ENCODE measurements around the gene SH3D19.

The SH3D19 gene

GRCh38 chr4:151228189-151229119, 97.0 kb downstream of the SH3D19 start:
- no peak overlapping the region for H3K4me3 ChIP-seq (ENCODE audit: low read length)
- no peaks in the 10 kb centered on the region for H3K9me3 ChIP-seq (ENCODE audit: low read length)

GRCh38 chr4:151227731-151228130, 97.7 kb downstream of the SH3D19 start:
- Histone ChIP-seq H3K9me3 (ENCODE audit: low read length) (no peaks in the 10 kb centered on the region), H3K4me1 (ENCODE audit: insufficient read depth, low read length) (peaks cover 5% of the 10 kb centered on the region), H3K27me3 (ENCODE audit: insufficient read depth, low read length) (no peaks in the 10 kb centered on the region), H2AFZ (ENCODE audit: low read depth, low read length) (no peak overlapping the region), H3K36me3 (ENCODE audit: insufficient read depth, low read length) (no peaks in the 10 kb centered on the region), H3K4me3 (ENCODE audit: low read length) (no peak overlapping the region)

More at GRCh38 chr4:151228189-151229119, 97.0 kb downstream of the SH3D19 start:
- Histone ChIP-seq H2AFZ (ENCODE audit: low read depth, low read length) (no peak overlapping the region), H3K36me3 (ENCODE audit: insufficient read depth, low read length) (no peaks in the 10 kb centered on the region), H3K4me1 (ENCODE audit: insufficient read depth, low read length) (peaks cover 5% of the 10 kb centered on the region), H3K27me3 (ENCODE audit: insufficient read depth, low read length) (no peaks in the 10 kb centered on the region)

- no peaks in the 10 kb centered on the region for H3K36me3 ChIP-seq (ENCODE audit: insufficient read depth, low read length)
- no peak overlapping the region for H3K4me3 ChIP-seq (ENCODE audit: low read length)
- H3K4me1 ChIP-seq (ENCODE audit: insufficient read depth, low read length) = peaks cover 5% of the 10 kb centered on the region
- H2AFZ ChIP-seq (ENCODE audit: low read depth, low read length) = no peak overlapping the region
- no peaks in the 10 kb centered on the region for H3K27me3 ChIP-seq (ENCODE audit: insufficient read depth, low read length)
- no peaks in the 10 kb centered on the region for H3K9me3 ChIP-seq (ENCODE audit: low read length)
Observed at GRCh38 chr4:151227172-151227571, 98.2 kb downstream of the SH3D19 start.

GRCh38 chr4:151226004-151226932, 99.1 kb downstream of the SH3D19 start:
- no peaks in the 10 kb centered on the region for H3K36me3 ChIP-seq (ENCODE audit: insufficient read depth, low read length)
- H3K9me3 ChIP-seq (ENCODE audit: low read length) = no peaks in the 10 kb centered on the region
- H3K4me1 ChIP-seq (ENCODE audit: insufficient read depth, low read length) = peaks cover 5% of the 10 kb centered on the region
- no peaks in the 10 kb centered on the region for H3K27me3 ChIP-seq (ENCODE audit: insufficient read depth, low read length)
- H3K4me3 ChIP-seq (ENCODE audit: low read length) = no peak overlapping the region
- no peak overlapping the region for H2AFZ ChIP-seq (ENCODE audit: low read depth, low read length)

GRCh38 chr4:151223465-151223864, 101.9 kb downstream of the SH3D19 start:
- Histone ChIP-seq H3K27me3 (ENCODE audit: insufficient read depth, low read length) (no peaks in the 10 kb centered on the region), H3K4me3 (ENCODE audit: low read length) (no peak overlapping the region), H3K4me1 (ENCODE audit: insufficient read depth, low read length) (peaks cover 5% of the 10 kb centered on the region), H3K36me3 (ENCODE audit: insufficient read depth, low read length) (no peaks in the 10 kb centered on the region), H2AFZ (ENCODE audit: low read depth, low read length) (no peak overlapping the region), H3K9me3 (ENCODE audit: low read length) (no peaks in the 10 kb centered on the region)

GRCh38 chr4:151219948-151220347, 105.5 kb downstream of the SH3D19 start:
- no peaks in the 10 kb centered on the region for H3K9me3 ChIP-seq (ENCODE audit: low read length)
- no peaks in the 10 kb centered on the region for H3K4me1 ChIP-seq (ENCODE audit: insufficient read depth, low read length)

GRCh38 chr4:151219091-151219490, 106.3 kb downstream of the SH3D19 start:
- no peaks in the 10 kb centered on the region for H3K9me3 ChIP-seq (ENCODE audit: low read length)
- no peaks in the 10 kb centered on the region for H3K4me1 ChIP-seq (ENCODE audit: insufficient read depth, low read length)
- H3K36me3 ChIP-seq (ENCODE audit: insufficient read depth, low read length) = no peaks in the 10 kb centered on the region
- H3K27me3 ChIP-seq (ENCODE audit: insufficient read depth, low read length) = no peaks in the 10 kb centered on the region
- no peak overlapping the region for H3K4me3 ChIP-seq (ENCODE audit: low read length)
- H2AFZ ChIP-seq (ENCODE audit: low read depth, low read length) = no peak overlapping the region

More at GRCh38 chr4:151219948-151220347, 105.5 kb downstream of the SH3D19 start:
- Histone ChIP-seq H3K27me3 (ENCODE audit: insufficient read depth, low read length) (no peaks in the 10 kb centered on the region), H3K36me3 (ENCODE audit: insufficient read depth, low read length) (no peaks in the 10 kb centered on the region), H3K4me3 (ENCODE audit: low read length) (no peak overlapping the region), H2AFZ (ENCODE audit: low read depth, low read length) (no peak overlapping the region)

- H3K36me3 ChIP-seq (ENCODE audit: insufficient read depth, low read length) = no peaks in the 10 kb centered on the region
- H3K27me3 ChIP-seq (ENCODE audit: insufficient read depth, low read length) = no peaks in the 10 kb centered on the region
- no peak overlapping the region for H3K4me3 ChIP-seq (ENCODE audit: low read length)
- no peaks in the 10 kb centered on the region for H3K9me3 ChIP-seq (ENCODE audit: low read length)
- no peaks in the 10 kb centered on the region for H3K4me1 ChIP-seq (ENCODE audit: insufficient read depth, low read length)
- no peak overlapping the region for H2AFZ ChIP-seq (ENCODE audit: low read depth, low read length)
Observed at GRCh38 chr4:151218343-151218742, 107.1 kb downstream of the SH3D19 start.

GRCh38 chr4:151217326-151217725, 108.1 kb downstream of the SH3D19 start:
- no peak overlapping the region for H2AFZ ChIP-seq (ENCODE audit: low read depth, low read length)
- no peak overlapping the region for H3K4me3 ChIP-seq (ENCODE audit: low read length)
- no peaks in the 10 kb centered on the region for H3K9me3 ChIP-seq (ENCODE audit: low read length)
- H3K4me1 ChIP-seq (ENCODE audit: insufficient read depth, low read length) = no peaks in the 10 kb centered on the region
- no peaks in the 10 kb centered on the region for H3K27me3 ChIP-seq (ENCODE audit: insufficient read depth, low read length)
- H3K36me3 ChIP-seq (ENCODE audit: insufficient read depth, low read length) = no peaks in the 10 kb centered on the region

GRCh38 chr4:151215295-151215694, 110.1 kb downstream of the SH3D19 start:
- no peaks in the 10 kb centered on the region for H3K9me3 ChIP-seq (ENCODE audit: low read length)
- no peaks in the 10 kb centered on the region for H3K36me3 ChIP-seq (ENCODE audit: insufficient read depth, low read length)
- no peak overlapping the region for H2AFZ ChIP-seq (ENCODE audit: low read depth, low read length)
- no peak overlapping the region for H3K4me3 ChIP-seq (ENCODE audit: low read length)
- H3K27me3 ChIP-seq (ENCODE audit: insufficient read depth, low read length) = no peaks in the 10 kb centered on the region
- no peaks in the 10 kb centered on the region for H3K4me1 ChIP-seq (ENCODE audit: insufficient read depth, low read length)

GRCh38 chr4:151207868-151208267, 117.5 kb downstream of the SH3D19 start:
- H3K27me3 ChIP-seq (ENCODE audit: insufficient read depth, low read length) = no peaks in the 10 kb centered on the region
- no peak overlapping the region for H2AFZ ChIP-seq (ENCODE audit: low read depth, low read length)
- H3K9me3 ChIP-seq (ENCODE audit: low read length) = no peaks in the 10 kb centered on the region
- H3K4me3 ChIP-seq (ENCODE audit: low read length) = no peak overlapping the region
- no peaks in the 10 kb centered on the region for H3K36me3 ChIP-seq (ENCODE audit: insufficient read depth, low read length)
- no peaks in the 10 kb centered on the region for H3K4me1 ChIP-seq (ENCODE audit: insufficient read depth, low read length)

- Histone ChIP-seq H3K4me1 (ENCODE audit: insufficient read depth, low read length) (no peaks in the 10 kb centered on the region), H3K27me3 (ENCODE audit: insufficient read depth, low read length) (no peaks in the 10 kb centered on the region), H3K4me3 (ENCODE audit: low read length) (no peak overlapping the region), H3K36me3 (ENCODE audit: insufficient read depth, low read length) (no peaks in the 10 kb centered on the region), H2AFZ (ENCODE audit: low read depth, low read length) (no peak overlapping the region), H3K9me3 (ENCODE audit: low read length) (no peaks in the 10 kb centered on the region)
Observed at GRCh38 chr4:151207186-151207585, 118.2 kb downstream of the SH3D19 start.

Measured in neuron (in vitro differentiated cells).